NCI-H1092 (cell line): Measurements from ENCODE around the gene GPR135.
"Not testable (repeated sequence)": the region's sequence is repeated elsewhere in the genome, so short reads cannot be mapped to it uniquely, and the experiment has no call there.

Experiments
- DNase-seq: peaks from one replicate; lab custom pipeline; 2025; lab: John Stamatoyannopoulos, UW

The GPR135 gene

DNA sequence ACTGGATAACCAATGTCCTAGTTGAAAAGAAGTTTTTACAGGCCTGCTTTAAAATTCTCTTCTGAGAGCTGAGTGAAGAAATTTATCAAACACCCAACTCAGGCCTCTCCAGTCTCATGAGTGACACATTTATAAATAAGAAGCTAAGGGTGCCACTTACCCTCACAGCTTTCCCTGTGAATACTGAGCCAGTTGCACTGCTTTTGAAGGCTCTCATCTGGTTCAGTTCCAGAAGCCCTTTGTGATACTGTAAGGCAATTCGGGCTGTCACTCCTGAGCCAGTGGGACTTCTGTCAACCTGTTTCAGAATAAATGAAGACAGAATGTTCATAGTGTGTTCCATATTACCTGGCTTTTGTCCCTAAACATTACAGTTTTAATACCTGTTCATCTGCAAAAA lies 10.5 kb upstream of the GPR135 start:
- no peak for DNase-seq

DNA sequence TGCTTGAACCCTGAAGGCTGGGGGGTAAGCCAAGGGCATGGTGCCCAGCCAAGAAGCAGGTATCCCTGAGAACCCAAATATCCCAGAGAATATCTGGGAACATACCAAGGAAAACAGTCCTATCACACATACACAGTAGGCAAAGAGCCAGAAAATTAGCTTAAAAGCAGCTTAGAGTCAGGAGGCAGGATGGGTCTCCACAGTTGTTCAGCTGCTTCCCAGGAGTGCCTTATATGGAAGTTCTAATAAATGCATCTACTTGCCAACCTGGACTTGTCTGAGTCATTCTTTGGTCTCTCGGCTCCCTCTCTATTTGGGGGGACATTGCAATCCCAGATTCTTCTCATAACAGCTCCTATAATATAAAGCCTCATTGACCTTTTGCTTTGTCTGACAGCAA lies 9.0 kb upstream of the GPR135 start:
- DNase-seq, result no peak

GRCh38 chr14:59464486-59465315 lies 479 bp downstream of the GPR135 start:
- peak; percentile 62 for DNase-seq

DNA sequence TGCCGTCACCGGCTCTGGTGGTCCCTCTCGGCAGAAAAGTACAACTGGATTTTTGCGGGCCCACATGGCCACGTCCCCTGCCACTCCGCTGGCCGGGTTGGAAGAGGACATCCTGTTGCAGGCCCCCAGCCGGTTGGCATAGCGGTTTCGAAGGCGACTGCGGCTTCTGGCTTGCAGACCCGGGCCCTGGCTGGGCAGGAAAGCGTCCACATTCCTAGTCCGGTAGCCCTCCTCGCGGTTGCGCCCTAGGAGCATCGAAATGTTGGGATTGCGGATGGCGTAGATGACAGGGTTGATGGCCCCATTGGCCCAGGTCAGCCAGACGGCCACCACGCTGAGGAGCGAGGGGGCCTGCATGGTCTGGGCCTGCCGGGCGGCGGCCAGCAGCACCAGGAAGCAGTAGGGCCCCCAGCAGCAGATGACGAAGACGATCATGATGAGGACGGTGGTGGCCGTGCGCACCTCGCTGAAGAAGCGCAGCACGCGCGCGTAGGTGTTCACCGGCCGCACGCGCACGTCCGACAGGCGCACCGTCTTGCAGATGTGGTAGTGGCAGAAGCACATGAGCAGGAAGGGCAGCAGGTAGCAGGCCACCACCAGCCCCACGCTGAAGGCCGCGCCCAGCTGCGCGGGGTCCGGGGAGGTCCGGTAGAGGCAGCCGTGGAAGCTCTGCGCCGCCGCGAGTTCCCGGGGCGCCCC lies 1.2 kb downstream of the GPR135 start:
- DNase-seq, result no peak

GRCh38 chr14:59461891-59462290 lies 3.3 kb downstream of the GPR135 start:
- no peak for DNase-seq

GRCh38 chr14:59460378-59460777 lies 4.8 kb downstream of the GPR135 start:
- no peak for DNase-seq

- DNase-seq, result no peak
Measured at GRCh38 chr14:59458486-59458885, 6.7 kb downstream of the GPR135 start.

DNA sequence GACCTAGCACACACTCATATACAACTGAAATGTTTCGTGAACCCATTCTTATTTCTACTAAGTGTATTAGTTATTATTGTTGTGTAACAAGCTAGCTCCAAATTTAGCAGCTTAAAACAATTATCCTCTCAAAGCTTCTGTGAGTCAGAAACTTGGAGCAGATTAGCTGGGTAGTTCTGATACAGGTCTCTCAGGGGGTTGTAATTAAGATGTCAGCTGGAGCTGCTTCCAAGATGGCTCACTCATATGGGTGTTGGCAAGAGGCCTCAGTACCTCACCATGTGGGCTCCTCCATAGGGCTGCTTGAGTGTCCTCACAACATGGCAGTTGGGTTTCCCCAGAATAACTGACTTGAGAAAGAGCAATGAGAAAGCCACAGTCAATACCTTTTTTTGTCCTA lies 9.8 kb downstream of the GPR135 start:
- no peak for DNase-seq

GRCh38 chr14:59454139-59454538 lies 11.0 kb downstream of the GPR135 start:
- DNase-seq, result no peak

- no peak for DNase-seq
Measured at GRCh38 chr14:59451849-59452248, 13.3 kb downstream of the GPR135 start.

DNA sequence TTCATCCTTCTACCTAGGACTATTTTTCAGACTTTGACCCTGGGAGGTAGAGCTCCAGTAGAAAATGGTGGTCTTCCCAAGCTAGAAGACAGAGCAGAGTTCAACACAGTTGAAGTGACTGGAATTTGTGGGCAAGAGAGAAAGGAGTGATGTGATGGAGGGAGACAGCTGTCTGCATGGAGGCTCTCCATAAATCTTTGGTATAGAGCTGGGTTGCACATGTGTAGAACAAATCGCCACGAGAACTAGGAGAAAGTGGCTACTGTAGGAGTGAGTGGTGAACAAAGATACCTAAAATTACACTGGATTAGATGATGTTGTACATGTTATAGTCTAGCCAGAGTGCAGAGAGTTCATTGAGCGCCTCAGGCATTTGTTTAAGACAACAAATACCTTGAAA lies 14.5 kb downstream of the GPR135 start:
- DNase-seq, result no peak

- not testable (repeated sequence) for DNase-seq
Measured at GRCh38 chr14:59448673-59449072, 16.5 kb downstream of the GPR135 start.

GRCh38 chr14:59439256-59439965 lies 25.8 kb downstream of the GPR135 start:
- DNase-seq, result no peak

- no peak for DNase-seq
Measured at GRCh38 chr14:59438195-59438647, 27.0 kb downstream of the GPR135 start.

GRCh38 chr14:59435987-59436386 lies 29.2 kb downstream of the GPR135 start:
- no peak for DNase-seq

- DNase-seq, result no peak
Measured at GRCh38 chr14:59435101-59435500, 30.1 kb downstream of the GPR135 start.

GRCh38 chr14:59429790-59430189 lies 35.4 kb downstream of the GPR135 start:
- DNase-seq, result no peak

GRCh38 chr14:59428581-59429012 lies 36.6 kb downstream of the GPR135 start:
- DNase-seq, result no peak

DNA sequence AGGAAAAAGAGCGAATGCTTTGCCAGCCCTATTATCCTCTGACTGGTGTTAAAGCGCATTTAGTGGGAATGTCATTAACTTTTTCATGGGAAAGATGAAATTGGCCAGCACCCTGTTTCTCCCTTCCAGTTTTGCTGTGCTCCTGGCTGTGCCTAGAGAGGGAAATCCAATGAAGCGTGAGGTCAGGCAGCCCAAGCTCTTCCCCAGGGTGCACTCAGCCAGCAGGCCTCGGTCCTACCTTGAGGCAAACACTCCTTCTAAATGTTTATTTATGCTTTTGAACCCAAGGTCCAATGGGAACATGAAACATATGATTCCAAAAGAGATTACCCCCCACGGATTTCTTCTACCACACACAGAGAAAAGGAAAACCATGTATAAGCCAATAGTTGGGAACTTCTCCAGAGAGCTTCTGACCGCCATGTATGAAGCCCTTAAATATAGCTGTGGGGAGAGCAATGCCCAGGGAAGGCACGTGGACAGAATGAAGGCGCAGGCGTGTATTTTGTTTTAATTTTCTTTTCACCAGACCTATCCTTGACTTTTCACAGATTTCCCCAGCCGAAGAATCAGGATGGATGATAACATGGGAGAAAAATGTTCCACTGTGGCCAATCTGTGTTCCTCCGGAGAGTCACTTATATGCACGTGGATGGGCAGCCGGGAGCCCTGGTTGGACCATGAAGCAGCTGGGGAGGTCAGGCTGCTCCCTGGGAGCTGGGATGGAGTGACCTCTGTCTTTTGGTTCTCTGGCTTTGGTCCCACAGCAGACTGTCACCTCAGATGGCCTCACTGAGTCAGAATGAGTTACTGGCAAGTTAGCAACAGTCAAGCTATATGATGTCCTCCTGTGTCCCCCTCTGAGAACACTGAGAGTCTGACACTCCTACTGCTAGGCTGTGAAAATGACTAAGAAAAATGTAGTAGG lies 37.3 kb downstream of the GPR135 start:
- no peak for DNase-seq

- DNase-seq, result no peak
Measured at GRCh38 chr14:59425322-59425935, 39.8 kb downstream of the GPR135 start.
